NCI-H2107 treated with DMSO at 0.1 percent for 48 hours (cell line): ENCODE data around the gene RRM2.

Experiments used
- DNase-seq: peaks from one replicate; lab custom pipeline; 2025; ENCODE audit not compliant: unreplicated experiment; lab: John Stamatoyannopoulos, UW

Gene RRM2

DNA sequence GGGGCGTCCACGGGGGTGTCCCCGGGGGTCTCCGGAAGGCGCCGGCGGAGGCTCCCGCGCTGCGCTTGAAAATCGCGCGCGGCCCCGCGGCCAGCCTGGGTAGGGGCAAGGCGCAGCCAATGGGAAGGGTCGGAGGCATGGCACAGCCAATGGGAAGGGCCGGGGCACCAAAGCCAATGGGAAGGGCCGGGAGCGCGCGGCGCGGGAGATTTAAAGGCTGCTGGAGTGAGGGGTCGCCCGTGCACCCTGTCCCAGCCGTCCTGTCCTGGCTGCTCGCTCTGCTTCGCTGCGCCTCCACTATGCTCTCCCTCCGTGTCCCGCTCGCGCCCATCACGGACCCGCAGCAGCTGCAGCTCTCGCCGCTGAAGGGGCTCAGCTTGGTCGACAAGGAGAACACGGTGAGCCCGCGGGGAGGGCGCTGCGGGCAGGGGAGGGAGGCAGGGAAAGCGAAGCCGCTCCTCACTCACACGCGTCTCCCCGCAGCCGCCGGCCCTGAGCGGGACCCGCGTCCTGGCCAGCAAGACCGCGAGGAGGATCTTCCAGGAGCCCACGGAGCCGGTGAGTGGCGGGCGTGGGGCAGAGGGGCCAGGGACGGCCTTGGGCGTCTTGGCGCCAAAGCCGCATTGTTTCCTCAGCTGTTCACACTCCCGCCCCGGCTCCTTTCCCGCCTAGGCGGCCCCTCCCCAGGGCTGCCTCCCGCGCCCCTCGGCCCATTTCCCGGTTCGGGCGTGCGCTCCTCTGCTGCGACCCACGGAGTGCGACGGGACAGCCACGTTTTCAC is at the start of gene RRM2:
TSS of gene RRM2 (plus strand) at position 240 of the 781 bp plus-strand sequence. CDS start at position 300, 60 bp downstream.
- DNase-seq = peak; percentile 75

DNA sequence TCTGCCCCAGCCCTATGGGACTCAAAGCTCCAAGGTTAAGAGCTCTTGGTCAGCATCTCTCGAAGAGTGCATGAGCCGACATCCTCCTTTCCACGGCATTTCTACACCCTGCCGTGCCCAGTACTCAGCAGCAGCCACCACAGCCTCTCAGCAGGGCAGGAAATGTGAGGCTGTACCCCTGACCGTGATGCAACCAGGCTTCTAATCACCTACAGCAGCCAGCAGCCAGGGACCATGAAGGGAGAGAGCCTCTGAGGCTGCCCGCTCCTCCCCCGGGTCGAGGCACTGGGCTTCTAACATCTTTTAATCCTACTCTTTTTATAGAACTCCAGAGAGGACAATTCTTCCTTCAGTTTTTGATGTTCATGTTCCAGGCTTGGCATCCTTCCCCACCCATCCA is 48.8 kb upstream of the RRM2 start:
- DNase-seq = no peak

DNA sequence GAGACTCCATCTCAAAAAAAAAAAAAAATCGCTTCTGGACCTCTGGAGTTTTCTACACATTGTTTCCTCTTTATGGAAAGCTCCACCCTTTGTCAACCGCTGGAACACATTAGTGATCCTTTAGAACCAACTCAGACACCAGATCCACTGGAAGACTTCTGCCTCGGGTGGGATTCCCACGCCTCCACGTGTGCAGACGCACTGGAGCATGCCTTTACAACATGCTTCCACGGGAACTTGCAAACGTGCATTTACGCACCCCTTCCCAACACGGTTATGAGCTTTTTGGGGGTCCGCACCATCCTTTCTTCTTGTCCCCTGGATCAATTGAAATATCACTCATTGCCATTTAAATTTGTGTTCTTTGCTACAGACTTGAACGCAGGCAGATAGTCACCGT is 47.4 kb upstream of the RRM2 start:
- DNase-seq = no peak

DNA sequence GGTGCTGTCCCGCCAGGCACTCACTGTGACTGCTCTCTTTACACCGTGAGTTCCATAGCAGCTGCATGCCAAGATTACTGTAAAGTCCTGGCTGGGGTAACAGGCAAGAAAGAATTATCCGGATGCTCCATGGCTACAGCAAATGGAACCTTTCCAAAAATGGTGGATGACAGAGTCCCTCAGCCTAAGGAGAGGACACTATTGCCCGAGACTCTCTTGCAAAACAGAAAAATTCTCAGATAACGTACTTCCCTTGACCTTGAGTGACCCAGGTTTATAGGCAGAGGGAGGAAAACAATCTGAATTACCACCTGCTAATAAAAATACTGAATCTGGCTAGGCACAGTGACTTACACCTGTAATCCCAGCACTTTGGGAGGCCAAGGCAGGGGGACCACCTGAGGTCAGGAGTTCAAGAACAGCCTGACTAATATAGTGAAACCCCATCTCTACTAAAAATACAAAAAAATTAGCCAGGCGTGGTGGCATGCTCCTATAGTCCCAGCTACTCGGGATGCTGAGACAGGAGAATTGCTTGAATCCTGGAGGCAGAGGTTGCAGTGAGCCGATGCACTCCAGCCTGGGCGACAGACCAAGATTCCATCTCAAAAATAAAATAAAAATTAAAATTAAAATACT is 46.8 kb upstream of the RRM2 start:
- DNase-seq = no peak

DNA sequence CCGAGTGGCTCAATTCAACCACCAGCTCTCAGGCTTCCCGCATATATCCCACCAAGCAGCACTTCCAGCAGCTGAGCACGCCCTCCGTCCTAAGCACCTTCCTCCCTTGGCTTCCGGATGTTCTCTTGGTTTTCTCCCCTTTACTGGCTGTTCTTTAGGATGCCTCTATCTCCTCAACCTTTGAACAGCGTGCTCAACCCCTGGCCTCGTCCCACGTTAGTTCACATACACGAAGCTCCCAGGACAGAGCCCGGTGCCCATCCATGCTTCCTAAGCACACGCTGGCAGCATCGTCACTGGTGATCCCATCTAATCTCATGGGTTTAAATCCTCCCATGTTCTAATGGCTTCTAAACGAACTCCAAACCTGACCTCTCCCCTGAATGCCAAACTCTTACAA is 46.0 kb upstream of the RRM2 start:
- no peak for DNase-seq

DNA sequence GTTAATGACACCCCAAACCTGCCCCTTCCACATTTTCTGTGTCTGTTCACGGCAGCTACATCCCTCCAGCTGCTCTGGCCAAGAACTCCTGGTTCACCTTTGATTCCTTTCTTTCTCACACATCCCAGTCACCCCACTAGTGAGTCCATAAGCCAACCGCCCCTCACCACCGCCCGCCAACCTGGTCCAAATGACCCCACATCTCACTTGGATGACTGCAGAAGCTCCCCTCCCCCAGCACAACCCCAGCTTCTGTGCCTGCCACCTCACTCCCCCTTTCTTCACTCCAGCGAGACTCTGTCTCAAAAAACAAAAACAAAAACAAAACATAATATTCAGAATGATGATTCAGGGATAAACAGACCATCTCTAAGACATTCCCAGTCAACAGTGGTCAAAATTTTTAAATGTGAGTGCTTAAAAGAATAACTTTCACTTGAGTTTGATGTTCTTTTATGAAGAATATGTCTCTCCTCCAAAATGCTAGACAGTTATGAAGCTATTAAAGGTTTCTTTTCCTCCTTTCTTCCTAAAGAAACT is 45.5 kb upstream of the RRM2 start:
- DNase-seq = no peak

DNA sequence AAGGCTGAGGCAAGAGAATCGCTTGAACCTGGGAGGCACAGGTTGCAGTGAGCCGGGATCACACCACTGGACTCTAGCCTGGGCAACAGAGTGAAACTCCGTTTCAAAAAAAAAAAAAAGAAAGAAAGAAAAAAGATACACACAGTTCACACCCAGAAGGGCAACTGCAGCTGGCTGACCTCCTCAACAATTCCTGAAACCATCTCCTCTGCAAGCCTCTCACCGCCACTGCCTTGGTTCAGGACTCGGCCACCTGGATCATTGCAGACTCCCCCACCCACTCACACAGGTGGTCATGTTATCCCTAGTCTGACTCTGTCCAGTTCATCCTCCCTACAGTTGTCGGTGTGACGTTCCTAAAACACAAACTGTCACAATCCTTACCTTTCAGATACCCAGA is 44.5 kb upstream of the RRM2 start:
- no peak for DNase-seq

DNA sequence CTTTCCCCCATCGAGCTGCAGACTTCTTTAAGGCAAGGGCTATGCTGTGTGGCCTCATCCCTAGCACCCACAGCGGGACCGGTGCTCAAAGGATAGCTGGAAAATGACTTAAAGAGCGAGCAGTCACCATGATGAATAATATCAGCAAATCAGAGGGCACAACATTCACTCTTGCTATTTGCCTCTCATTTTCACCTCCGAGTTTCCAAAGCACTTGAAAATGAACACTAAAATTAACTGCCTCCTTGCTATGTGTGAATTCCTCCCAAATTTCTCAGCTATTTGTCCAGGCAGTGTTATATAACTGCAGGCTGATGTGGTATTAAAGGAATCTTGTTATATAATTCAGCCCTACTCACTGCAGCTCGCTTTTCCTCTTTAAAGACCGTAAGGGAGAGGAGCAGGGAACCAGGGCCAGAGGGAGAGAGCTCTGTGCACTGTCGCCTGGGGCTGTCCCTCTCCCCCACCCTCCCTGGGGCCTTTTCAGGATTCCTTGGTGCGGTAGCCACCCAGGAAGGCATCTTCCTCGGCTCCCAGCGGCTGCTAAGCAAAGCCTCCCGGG is 43.8 kb upstream of the RRM2 start:
- DNase-seq = no peak

DNA sequence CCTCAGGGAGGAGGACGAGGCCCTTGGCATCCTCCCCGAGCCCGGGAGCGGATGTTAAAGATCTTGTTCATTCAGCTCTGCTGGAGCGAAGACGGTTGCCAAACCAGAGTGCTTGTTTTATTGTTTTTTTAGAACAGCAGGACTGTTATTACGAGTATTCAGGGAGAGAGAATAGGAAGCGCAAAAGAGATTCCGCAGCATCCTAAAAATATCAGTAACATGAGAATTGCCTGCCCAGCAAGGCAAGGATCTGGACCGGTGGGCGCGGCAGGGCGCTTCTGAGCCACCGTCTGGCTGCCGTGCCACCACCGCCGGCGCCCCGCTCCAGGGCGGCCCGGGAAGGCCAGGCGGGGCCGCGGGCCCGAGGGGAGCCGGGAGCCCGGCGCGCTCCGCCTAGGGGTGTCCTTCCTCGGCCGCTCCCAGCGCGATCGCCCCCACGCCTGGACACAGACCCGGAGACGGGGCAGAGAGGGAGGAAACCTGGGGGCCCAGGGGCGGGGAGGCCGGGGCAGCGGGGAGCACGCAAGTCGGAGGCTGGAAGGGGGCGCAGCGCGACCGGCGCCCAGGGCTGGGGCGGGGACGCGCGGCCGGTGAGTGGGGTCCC is 43.2 kb upstream of the RRM2 start:
- no peak for DNase-seq

DNA sequence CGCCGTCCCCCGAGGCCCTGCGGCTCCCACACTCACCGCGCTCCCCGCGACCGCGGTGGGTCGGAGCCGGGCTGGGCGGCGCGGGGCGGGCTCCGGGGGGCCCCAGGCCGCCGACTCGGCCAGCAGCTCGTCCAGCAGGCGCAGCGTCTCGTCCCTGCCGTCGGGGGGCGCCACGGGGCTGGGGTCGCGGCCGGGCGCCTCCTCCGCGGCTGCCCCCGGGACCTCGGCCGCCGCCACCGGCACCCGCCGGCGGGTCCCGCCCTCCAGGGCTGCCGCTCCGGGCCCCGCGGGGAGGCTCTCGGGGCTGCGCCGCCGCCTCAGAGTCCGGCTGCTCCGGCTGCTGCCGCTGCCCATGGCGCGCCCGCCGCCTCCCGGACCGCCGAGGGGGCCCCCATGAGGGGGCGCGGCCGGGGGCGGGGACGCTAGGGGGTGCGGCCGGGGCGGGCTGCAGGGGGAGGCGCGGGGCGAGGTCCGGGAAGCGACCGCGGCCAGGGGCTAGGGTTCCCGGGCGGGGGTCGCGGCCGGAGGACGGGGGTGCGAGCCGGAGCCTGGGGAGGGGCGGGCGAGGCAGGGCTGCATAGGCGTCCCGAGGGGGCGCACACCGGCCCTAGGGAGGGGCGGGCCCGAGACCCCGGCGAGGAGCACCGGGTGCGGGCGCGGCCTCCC is 42.5 kb upstream of the RRM2 start, which contains the start of gene CYS1:
TSS of gene CYS1 (minus strand) at position 542 of the 666 bp plus-strand sequence. CDS start at position 354, 188 bp downstream.
- DNase-seq = no peak

DNA sequence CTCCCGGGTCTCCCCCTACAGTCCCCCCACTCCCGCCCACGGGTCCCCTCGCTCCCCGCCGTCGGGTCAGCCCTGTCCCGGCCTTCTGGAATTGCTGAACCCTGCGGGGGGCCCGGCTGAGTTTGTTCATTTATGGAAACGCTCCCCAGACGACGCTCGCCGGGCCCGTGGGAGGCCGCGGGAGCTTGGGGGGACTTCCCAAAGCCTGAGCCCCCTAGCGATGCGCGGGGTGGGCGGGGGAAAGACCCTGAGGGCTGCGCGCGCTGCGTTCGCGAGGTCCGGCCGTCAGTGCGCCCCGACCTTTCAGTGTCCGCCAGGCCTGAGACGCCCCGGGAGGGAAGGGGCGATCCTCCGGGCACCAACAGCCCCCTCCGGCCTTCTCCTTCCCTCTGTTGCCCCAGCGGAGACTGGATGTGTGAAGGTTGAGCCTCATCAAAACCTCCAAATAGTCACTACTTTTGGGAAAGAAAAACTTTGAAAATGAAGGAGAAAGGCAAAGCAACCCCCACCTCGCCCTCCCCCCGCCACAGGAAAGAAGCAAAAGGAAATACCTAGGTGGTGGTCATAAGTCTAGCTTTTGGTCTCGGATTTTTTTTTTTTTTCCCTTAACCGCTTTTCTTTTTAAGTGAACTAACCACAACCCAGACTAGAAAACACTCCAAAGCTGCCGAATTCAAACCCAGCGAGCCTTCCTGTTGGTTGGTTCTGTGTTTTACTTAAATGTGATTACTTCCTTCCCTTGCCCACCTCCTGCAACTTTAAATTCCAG is 41.8 kb upstream of the RRM2 start:
- DNase-seq = no peak

DNA sequence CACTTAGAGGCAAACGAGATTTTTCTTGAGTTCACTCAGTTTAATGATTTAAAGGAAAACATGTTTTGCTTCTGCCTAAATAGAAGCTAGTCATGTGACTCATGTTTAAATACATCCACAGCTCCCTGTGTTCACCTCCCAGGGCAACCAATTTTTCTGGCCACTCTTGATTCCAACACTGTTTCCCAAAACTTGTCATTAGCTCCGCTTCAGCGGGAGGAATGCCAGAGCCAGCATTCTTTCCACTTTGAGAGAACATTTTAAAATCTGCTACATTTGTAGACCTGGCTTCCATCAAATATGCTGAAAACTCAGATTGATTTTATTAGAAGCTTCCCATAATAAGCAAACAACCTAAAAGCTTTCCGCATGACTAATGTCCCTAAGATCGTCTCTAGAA is 39.5 kb upstream of the RRM2 start:
- DNase-seq = no peak

DNA sequence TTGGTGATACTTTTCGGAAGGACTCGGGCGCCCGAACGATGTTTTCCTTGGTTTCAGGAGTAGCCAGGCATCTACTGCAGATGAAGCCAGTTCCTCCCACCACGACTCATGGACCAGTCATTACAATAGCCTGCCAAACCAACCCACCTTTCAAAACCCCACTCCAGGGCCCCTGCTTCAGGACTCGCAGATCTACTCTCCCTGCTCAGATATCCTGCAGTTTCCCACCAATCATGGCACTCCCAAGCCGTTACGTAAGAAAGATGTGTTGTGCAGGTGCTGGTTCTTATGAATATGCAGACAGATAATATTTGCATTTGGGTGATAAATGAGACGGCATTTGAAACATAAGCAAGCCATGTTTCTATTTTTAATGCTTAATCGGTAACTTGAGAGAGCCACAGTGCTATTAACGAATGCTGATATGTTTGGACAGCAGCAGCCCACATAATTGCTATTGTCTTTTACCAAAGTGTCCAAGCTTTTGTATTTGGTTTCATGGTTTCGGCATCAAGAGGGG is 38.8 kb upstream of the RRM2 start:
- DNase-seq = no peak

DNA sequence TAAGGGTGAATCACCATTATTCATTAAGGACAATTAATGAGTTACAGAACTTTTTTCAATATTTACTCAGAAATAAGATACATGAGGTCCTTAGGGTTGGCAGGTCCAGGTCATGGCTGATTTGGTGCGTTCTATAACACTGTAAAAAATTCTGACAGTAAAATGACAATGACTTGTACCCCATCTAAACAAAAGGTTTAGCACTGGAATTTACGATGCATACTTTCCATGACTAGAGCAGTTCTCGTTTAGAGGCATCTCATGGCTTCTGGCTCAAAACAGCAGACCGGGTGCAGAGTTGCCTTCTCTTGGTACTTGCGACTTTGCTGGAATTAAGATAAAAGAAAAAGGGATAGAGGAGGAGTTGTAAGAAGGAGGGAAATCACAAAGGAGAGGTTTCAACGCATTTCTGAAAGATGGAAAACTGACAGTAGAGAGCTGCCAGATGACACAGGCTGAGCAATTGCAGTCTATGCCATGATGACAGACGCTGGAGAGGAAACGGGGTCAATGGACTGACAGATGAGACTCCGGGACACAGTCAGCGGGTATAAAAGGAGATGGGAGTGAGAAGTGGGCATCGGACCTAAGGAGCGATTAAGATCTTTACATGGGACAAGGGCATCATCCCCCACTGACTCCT is 38.2 kb upstream of the RRM2 start:
- no peak for DNase-seq

DNA sequence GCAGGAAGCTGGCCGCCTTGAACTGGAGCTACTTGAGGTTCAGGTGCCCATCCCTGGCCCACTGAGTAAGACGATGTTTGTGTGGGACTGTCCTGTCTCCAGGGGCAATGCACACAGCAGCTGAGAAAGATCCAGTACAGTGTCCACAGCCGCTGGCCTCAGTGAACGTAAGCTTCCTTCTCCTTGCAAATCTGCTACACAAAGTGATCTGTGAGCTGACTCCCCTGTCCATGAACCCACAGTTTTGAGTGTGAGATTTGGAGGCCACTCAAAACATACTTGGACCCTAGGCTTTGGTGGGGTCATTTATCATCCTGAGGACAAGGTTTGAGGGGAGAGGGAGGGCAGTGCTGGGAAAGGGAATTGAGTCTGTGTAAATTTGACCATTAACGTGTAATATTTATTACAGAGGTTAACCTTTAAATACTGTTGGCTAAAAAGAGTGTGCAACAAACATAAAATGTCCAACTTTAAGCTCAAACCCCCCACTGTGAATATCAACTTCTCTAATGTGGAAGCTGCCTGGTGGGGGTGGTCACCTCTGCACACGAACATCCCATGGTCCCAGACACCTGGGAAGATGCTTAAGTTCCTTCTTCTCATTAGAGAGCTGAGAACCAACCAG is 37.4 kb upstream of the RRM2 start:
- DNase-seq = no peak

DNA sequence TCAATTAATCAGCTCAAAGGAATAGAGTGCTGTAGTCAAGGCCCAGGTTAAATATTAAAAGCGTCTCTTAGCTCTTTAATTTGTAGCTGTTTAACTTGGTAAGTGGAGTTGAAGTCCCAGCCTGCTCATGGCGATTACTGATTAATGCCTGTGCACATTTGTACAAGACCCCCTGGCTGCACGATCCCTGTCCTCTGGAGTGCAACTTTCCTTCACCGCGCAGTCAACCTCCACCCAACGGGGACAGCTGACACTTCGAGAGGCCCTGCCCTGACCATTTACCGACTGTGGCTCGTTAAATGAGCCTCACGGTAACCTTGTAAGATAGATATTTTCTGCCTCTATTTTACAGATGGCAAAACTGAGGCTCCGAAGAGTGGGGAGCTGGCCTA is 36.9 kb upstream of the RRM2 start:
- DNase-seq = no peak

DNA sequence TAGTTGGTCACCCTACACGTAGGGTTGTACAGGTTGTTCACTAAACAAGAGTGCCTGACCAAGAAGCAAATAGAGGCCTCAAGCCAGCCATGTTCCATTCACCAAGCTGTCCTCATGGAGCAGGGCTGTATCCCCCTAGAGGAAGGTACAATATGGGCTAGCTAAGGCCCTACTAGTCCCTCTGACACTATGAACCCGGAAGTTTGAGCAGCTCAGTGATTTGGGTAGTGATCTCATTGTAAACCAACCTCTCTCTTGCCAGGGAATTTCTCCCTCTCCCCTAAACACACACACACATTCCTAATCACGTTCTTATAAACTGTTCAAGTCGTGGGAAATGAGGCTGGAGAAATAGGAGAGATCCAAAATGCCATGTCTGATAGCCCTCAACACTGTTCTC is 35.6 kb upstream of the RRM2 start:
- no peak for DNase-seq

DNA sequence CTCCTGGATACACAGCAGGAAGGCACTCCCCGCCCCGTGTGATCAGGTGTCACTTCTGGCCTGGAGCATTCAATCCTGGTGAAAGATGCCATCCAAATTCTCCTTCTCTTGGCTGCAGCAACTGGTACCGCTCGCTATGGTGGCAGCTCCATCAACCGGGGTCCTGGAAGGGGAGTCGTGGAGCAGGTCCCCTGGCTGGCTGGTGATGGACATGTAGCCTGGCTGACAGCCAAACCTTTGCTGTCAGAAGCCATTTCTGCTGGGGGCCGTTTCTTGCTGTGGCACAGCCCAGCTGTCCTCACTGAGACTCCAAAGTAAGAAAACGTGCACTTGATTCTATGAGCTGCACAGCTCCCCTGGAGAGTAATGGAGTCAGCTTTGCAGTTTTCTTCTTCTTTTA is 35.2 kb upstream of the RRM2 start:
- no peak for DNase-seq

DNA sequence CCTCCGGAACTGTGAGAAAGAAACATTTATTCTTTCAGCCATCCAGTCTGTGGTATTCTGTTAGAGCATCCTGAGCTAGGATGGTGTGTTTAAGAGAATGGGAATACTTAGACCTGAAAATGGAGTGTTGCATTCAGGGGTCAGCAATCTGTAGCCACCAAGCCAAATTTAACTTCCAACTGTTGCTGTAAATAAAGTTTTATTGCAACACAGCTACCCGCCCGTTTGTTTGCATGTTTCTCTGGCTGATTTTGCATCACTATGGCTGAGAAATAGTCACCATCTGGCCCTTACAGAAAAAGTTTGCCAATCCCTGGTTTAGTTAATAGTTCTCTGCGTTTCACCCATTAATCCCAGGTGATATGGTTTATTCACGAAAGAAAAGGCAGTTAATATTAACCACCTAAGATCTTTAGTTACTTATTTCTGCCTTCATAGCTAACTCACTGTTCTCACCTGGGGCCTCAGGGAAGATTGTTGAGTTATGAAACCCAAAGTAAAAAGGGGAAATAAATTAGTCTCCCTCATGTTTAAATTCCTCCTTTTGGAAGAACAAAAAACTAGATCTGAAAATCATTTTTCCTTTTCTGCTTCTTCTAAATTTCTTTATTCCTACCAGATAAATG is 32.9 kb upstream of the RRM2 start:
- no peak for DNase-seq
